Osteoblast (primary cell): Measurements from ENCODE around the gene CAMTA1. TPM values are rescaled to one million over a fixed set of nuclear protein-coding genes. Genes with fewer than 3 reads are reported as not detected.

ENCODE experiments used
- DNase-seq: peaks from one replicate; pipeline ENCODE4 v3.0.0; 2011; ENCODE audit warnings: low spot score, mixed read lengths; ENCODE audit not compliant: insufficient read length; ENCODE audit errors: missing footprints
- H2AFZ ChIP-seq: 2 replicates; pipeline ENCODE4 v1.6.0; 2011; ENCODE audit warnings: mild to moderate bottlenecking, low read length
- H3K27ac ChIP-seq: 2 replicates; pipeline ENCODE4 v1.5.1; 2011; ENCODE audit warnings: mild to moderate bottlenecking, low read depth, low read length, moderate library complexity
- H3K27me3 ChIP-seq: 2 replicates; pipeline ENCODE4 v1.6.0; 2012; ENCODE audit warnings: mild to moderate bottlenecking, control low read depth, inconsistent platforms, low read length, moderate library complexity; ENCODE audit not compliant: insufficient read depth
- H3K36me3 ChIP-seq: 2 replicates; pipeline ENCODE4 v1.5.1; 2011; ENCODE audit warnings: mild to moderate bottlenecking, low read length, control low read depth, moderate library complexity; ENCODE audit not compliant: insufficient read depth
- H3K4me1 ChIP-seq: 2 replicates; pipeline ENCODE4 v1.5.1; 2011; ENCODE audit warnings: mild to moderate bottlenecking, low read length, control low read depth, moderate library complexity; ENCODE audit not compliant: insufficient read depth
- H3K4me2 ChIP-seq: 2 replicates; pipeline ENCODE4 v1.6.0; 2011; ENCODE audit warnings: mild to moderate bottlenecking, low read length; ENCODE audit not compliant: insufficient read depth
- H3K4me3 ChIP-seq: fragments of 200-600 bp; sonication (generic); 3 replicates; pipeline ENCODE4 v1.5.1; 2012; ENCODE audit warnings: mild to moderate bottlenecking, low read length, inconsistent platforms; ENCODE audit not compliant: insufficient read depth
- H3K79me2 ChIP-seq: 2 replicates; pipeline ENCODE4 v1.6.0; 2012; ENCODE audit warnings: mild to moderate bottlenecking, low read length, control low read depth, inconsistent platforms; ENCODE audit not compliant: insufficient read depth
- H3K9me3 ChIP-seq: 2 replicates; pipeline ENCODE4 v1.5.1; 2011; ENCODE audit warnings: low read depth, low read length, control low read depth
- H4K20me1 ChIP-seq: 2 replicates; pipeline ENCODE4 v1.6.0; 2012; ENCODE audit warnings: mild to moderate bottlenecking, low read length, control low read depth; ENCODE audit not compliant: insufficient read depth
- CTCF ChIP-seq: IDR thresholded peaks from 2 replicates; pipeline ENCODE4 v1.5.1; 2011; ENCODE audit warnings: mild to moderate bottlenecking, low read depth, low read length, moderate library complexity; ENCODE audit errors: extremely low read depth
- total RNA-seq: library from RNA; depleted of rRNA; stranded (reverse); fragments of >200 nt; gene quantifications from 2 replicates; pipeline ENCODE4 v1.2.3, GENCODE V29; 2012

The CAMTA1 gene
- total RNA-seq, 1 donor = 47.4 TPM

- H3K4me2 ChIP-seq = peak overlapping the region; percentile 52
- peaks cover 24% of the 10 kb centered on the region for H3K4me1 ChIP-seq
- H3K9me3 ChIP-seq = no peaks in the 10 kb centered on the region
- no peak for DNase-seq
- no peak for TF ChIP-seq CTCF
- H4K20me1 ChIP-seq = no peaks in the 10 kb centered on the region
- no peaks in the 10 kb centered on the region for H3K79me2 ChIP-seq
- no peaks in the 10 kb centered on the region for H3K27me3 ChIP-seq
- no peak overlapping the region for H3K4me3 ChIP-seq
- no peaks in the 10 kb centered on the region for H3K36me3 ChIP-seq
- peak overlapping the region; percentile 86 for H3K27ac ChIP-seq
- no peak overlapping the region for H2AFZ ChIP-seq
Measured at GRCh38 chr1:7550261-7550865, 765.1 kb downstream of the CAMTA1 start.

GRCh38 chr1:7550981-7551380 is 765.7 kb downstream of the CAMTA1 start:
- Histone ChIP-seq H3K4me1 (peaks cover 28% of the 10 kb centered on the region), H3K79me2 (no peaks in the 10 kb centered on the region), H3K4me2 (no peak overlapping the region), H3K27me3 (no peaks in the 10 kb centered on the region), H3K4me3 (no peak overlapping the region), H3K27ac (no peak overlapping the region), H2AFZ (no peak overlapping the region), H4K20me1 (no peaks in the 10 kb centered on the region), H3K9me3 (no peaks in the 10 kb centered on the region), H3K36me3 (no peaks in the 10 kb centered on the region)
- DNase-seq = no peak
- no peak for TF ChIP-seq CTCF

GRCh38 chr1:7551442-7551841 is 766.2 kb downstream of the CAMTA1 start:
- Histone ChIP-seq H3K9me3 (no peaks in the 10 kb centered on the region), H3K4me3 (no peak overlapping the region), H2AFZ (no peak overlapping the region), H3K36me3 (no peaks in the 10 kb centered on the region), H3K27ac (no peak overlapping the region), H3K4me1 (peaks cover 28% of the 10 kb centered on the region), H4K20me1 (no peaks in the 10 kb centered on the region), H3K4me2 (no peak overlapping the region), H3K27me3 (no peaks in the 10 kb centered on the region), H3K79me2 (no peaks in the 10 kb centered on the region)
- DNase-seq = no peak
- TF ChIP-seq CTCF = no peak

GRCh38 chr1:7552402-7552801 is 767.1 kb downstream of the CAMTA1 start:
- Histone ChIP-seq H3K9me3 (no peaks in the 10 kb centered on the region), H2AFZ (peak overlapping the region; percentile 67), H3K79me2 (no peaks in the 10 kb centered on the region), H4K20me1 (no peaks in the 10 kb centered on the region), H3K4me3 (no peak overlapping the region), H3K27me3 (no peaks in the 10 kb centered on the region), H3K4me2 (peak overlapping the region; percentile 12), H3K36me3 (no peaks in the 10 kb centered on the region), H3K27ac (peak overlapping the region; percentile 28), H3K4me1 (peaks cover 28% of the 10 kb centered on the region)
- no peak for TF ChIP-seq CTCF
- peak; percentile 92 for DNase-seq
